NK-92 (cell line): Measurements from ENCODE around the gene ANKRD50.

Experiments
- DNase-seq: peaks from one replicate; lab custom pipeline; 2025; ENCODE audit not compliant: unreplicated experiment; lab: John Stamatoyannopoulos, UW

The ANKRD50 gene

GRCh38 chr4:124710911-124711310 is 1.6 kb downstream of the ANKRD50 start:
- DNase-seq, result no peak

- DNase-seq, result no peak
Observed at GRCh38 chr4:124710015-124710741, 2.4 kb downstream of the ANKRD50 start.

DNA sequence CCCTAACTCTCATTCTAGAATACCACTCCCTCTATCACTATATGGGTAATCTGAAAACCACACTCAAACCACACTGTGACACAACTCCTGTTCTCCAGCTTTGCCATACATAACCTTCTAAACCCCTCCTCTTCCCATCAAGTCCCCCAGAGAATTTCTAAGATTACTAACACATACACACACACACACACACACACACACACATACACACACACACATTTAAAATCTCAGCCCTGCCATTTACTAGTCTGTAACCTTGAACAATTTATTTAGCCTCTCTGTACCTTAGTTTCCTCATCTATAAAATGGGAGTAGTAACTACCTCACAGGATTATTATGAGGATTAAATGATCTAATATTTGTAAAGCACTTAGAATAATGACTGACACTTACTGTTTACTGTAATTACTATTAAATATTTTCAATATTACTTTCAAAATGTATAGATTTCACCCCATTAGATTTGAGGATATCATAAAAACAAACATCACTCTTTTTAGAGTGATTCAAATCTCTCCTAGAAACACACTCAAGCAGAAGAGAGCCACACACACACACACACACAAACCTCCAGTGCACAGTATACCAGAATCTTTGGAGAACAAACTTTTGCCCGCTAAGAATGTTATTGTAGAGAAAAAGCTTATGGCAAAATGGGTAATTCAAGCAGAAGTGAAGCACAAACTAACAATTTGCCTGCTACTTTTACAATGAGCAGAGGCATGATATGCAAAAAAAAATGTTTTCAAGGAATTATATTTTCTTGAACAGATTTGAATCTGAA is 3.8 kb downstream of the ANKRD50 start:
- DNase-seq, result no peak

DNA sequence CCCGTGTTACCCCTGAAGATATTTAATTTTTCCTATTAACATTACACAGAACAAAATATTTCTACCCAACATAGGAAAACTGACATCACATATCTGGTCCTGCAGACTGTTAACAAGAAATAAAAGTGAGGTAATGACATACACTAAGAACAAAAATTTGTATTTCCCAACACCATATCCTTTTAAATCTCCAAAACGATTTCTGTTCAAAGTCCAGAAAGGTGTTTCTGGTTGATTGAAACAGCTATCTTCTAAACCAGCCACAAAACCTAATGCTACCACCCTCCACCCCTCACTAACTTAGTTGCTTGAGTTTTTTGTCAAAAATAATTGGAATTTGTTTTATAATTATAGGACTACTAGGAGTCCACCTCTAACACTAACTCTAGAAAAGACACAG is 7.1 kb downstream of the ANKRD50 start:
- DNase-seq, result no peak

- DNase-seq, result no peak
Observed at GRCh38 chr4:124703154-124703553, 9.4 kb downstream of the ANKRD50 start.

DNA sequence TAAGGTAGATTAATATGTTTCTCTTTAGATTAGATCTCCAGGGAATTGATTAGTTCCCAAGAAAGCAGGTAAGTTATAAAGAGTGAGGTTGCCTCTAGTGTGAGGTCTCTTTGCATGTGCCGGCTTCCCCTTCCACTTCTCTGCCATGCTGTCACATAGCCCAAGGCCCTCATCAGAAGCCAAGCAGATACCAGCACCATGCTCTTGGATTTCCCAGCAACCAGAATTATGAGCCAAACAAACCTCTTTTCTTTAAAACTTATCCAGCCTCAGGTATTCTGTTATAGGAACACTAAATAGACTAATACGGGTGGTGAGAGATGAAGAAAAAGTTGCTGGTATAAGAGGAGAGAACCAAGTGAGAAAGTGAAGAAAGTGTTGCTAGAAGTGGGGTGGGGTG is 15.1 kb downstream of the ANKRD50 start:
- no peak for DNase-seq

- DNase-seq, result no peak
Observed at GRCh38 chr4:124696182-124696581, 16.4 kb downstream of the ANKRD50 start.

DNA sequence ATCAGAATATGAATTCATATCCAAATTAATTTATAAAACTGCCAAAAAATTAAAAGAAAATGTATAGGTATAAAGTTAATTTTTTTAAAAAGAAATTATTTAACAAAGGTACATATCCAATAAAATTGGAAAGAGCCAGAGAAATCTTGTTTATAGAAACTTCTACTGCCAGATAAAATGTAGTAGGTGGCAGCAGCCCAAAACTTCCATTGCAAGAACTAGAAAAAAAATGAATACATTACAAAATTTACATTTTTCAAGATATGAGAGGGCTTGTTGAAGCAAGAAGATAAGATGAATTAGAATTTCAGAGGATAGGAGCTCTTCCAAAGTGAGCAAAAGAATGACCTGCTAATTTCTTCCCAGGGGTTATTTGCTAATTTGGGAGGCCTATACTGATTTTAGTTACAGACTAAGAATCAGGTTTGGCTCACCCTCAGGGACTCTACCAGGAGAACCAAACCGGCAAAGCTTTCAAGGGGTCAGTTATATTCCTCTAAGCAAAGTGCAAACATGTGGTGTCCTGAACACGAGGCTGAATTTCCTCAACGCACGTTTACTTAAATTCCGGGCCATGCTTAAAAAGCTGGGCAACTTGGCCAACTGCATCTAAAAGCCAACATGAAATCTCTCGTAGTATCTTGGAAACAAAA is 17.5 kb downstream of the ANKRD50 start:
- no peak for DNase-seq

- no peak for DNase-seq
Observed at GRCh38 chr4:124694306-124694705, 18.2 kb downstream of the ANKRD50 start.

GRCh38 chr4:124691801-124692200 is 20.7 kb downstream of the ANKRD50 start:
- DNase-seq, result no peak

DNA sequence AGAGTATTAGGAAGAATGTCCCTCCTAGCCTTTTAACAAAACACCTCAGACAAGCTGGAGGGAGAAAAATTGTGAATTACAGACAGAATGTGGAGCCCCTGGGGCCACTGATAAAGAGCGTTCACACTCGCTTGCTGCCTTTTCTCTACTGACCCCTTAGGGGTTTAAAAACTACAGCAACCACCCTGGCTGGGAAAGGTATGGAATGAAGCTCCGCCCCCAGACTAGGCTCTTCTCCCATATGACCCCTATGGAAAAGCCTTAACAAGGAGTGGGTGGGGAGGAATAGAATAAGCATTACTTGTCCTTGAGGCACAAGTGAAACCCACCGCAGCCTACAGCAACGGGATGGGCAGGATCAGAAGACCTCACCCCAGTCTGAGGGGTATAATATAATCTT is 26.3 kb downstream of the ANKRD50 start:
- no peak for DNase-seq

DNA sequence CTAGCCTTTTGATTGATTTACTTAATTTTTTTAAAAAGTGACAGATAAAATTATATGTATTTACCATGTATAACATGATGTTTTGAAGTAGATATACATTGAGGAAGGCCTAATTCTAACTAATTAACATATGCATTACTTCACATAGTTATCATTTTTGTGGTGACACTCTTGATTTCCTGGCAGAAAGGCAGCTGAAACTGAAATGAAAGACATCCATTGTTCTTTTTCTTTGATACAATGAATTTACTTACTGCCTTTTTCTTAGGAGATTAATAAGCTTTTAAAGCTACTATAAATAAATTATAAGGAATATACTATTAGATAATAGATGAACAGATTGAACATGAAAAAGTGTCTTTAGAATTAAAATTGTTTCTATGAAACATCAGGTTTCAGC is 26.7 kb downstream of the ANKRD50 start:
- no peak for DNase-seq

DNA sequence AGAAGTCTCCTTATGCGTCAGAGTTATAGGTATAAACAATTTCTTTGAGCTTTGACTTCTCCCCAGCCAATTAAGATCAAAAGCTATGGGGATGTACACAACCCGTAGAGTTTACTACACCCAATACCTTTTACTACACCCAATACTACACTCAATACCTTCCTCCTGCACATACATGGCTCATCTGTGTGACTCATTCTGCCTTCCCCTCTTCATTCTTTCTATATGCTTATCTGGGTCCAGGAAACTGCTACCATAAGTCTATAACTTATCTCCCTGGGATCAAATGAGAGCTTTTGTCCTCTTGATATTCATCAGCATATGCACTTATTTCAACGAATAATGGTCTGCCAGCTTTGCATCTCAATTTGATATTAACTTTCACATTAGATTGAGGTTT is 28.2 kb downstream of the ANKRD50 start:
- no peak for DNase-seq

DNA sequence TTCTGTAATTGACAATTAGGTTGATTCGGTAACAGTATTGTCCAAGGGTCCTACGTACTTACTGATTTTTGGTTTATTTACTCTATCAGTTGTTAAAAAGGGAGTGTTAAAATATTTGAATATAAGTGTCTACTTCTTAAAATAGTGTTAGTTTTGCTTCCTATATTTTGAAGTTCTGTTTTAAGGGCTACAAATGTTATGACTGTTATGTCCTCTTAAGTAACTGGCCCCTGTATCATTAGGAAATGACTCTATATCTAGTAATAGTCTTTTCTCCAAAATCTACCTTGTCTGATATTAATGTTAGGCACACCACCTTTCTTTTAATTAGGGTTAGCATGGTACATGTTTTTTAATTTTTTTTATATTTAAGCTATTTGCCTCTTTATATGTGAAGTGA is 30.1 kb downstream of the ANKRD50 start:
- DNase-seq, result no peak

DNA sequence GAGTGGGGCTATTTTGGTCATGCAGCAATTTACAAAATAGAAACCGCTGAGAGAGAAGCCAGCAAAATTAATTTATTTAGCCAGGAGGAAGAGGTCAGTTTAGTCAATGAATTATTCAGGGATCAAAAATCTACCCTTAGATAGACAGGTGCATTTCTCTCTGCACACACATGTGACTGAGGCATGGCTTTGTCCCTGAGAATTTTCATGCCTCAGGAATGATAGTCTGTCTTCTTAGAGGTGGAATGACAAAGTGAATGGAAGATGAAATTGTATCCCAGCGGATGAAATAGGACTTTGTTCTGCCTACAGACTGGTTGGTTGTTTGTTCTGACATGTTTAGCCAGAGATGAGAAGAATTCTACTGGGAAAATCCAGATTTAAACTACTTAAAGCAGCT is 46.0 kb downstream of the ANKRD50 start:
- no peak for DNase-seq

DNA sequence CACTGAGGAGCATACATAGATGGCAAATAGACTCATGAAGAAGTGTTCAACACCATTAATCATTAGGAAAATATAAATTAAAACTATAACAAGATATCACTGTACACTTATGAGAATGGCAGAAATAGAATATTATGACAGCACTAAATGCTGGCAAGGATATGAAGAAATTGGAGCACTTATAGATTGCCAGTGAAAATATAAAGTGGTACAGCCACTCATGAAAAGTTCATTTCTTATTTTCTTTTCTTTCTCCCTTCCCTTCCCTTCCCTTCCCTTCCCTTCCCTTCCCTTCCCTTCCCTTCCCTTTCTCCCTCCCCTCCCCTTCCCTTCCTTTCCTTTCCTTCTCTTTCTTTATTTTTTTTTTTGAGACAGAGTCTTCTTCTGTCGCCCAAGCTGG is 53.7 kb downstream of the ANKRD50 start:
- DNase-seq, result no peak

GRCh38 chr4:124650614-124651013 is 61.9 kb downstream of the ANKRD50 start:
- no peak for DNase-seq

DNA sequence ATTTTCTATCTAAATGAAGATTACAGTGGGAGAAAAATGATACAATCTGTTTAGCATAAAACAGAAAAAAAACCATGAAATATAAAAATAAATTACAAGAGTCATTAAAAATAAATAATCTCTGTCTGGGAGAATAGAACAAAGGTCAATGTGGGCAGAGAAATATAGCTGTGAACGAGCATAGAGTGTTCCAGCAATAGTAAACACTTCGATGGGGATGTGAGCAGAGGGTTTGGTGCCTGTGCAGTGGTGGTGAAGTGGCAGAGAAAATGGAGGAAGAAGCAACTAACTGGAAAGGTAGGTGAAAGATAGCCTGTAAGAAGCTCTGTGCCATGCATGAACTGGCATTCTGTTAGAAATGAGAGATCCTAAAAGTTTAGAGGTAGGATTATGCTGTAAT is 64.9 kb downstream of the ANKRD50 start:
- DNase-seq, result no peak

GRCh38 chr4:124644621-124645020 is 67.9 kb downstream of the ANKRD50 start:
- no peak for DNase-seq

GRCh38 chr4:124642846-124643245 is 69.7 kb downstream of the ANKRD50 start:
- no peak for DNase-seq

- no peak for DNase-seq
Observed at GRCh38 chr4:124641715-124642381, 70.7 kb downstream of the ANKRD50 start.
